ENCODE data around the gene RFX5.

DNA sequence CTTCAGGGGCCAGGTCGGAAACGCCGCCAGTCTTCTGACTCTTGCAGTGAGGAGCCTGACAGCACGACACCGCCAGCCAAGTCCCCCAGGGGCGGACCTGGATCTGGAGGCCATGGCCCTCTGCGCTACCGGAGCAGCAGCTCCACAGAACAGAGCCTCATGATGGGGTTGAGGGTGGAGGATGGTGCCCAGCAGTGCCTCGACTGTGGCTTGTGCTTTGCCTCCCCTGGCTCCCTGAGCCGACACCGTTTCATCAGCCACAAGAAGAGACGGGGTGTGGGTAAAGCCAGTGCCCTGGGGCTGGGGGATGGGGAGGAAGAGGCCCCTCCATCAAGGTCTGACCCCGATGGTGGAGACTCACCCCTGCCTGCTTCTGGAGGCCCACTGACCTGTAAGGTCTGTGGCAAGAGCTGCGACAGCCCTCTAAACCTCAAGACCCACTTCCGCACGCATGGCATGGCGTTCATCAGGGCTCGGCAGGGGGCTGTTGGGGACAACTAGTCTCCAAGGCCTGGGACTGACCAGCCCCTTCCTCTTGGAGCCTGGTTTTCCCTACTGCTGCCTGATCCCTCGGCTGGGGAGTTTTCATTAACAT is 56.2 kb downstream of the RFX5 start:
- TF ChIP-seq POLR2A (IDR thresholded peaks at IDR 0.05) = no peak
- TF ChIP-seq, protein P1, sequence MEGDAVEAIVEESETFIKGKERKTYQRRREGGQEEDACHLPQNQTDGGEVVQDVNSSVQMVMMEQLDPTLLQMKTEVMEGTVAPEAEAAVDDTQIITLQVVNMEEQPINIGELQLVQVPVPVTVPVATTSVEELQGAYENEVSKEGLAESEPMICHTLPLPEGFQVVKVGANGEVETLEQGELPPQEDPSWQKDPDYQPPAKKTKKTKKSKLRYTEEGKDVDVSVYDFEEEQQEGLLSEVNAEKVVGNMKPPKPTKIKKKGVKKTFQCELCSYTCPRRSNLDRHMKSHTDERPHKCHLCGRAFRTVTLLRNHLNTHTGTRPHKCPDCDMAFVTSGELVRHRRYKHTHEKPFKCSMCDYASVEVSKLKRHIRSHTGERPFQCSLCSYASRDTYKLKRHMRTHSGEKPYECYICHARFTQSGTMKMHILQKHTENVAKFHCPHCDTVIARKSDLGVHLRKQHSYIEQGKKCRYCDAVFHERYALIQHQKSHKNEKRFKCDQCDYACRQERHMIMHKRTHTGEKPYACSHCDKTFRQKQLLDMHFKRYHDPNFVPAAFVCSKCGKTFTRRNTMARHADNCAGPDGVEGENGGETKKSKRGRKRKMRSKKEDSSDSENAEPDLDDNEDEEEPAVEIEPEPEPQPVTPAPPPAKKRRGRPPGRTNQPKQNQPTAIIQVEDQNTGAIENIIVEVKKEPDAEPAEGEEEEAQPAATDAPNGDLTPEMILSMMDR (IDR thresholded peaks at IDR 0.05) = no peak
- no peak for TF ChIP-seq POLR2AphosphoS5 (IDR thresholded peaks at IDR 0.05)
